ENCODE results near the gene DDN. TPM values are rescaled to one million over a fixed set of nuclear protein-coding genes. Genes with fewer than 3 reads are reported as not detected.

The DDN gene
- total and polyA plus RNA-seq, 9 of the 15 experiments (the other 6 are each of a cell fraction or from before 2014, with no cell fraction given), result 0.03 to 3.6 (median 1.6) TPM

- no peak overlapping the region for H3K4me3 ChIP-seq
- peaks cover 10 to 45% of the 10 kb centered on the region in 2 experiments; a peak in 4 of 5 replicates for H3K4me1 ChIP-seq (replicated peaks in 1 of 2; ENCODE audit: control insufficient read depth in 2 of 2, insufficient read depth in 2 of 2, low read length in 2 of 2)
- H4K20me1 ChIP-seq (replicated peaks; ENCODE audit: control insufficient read depth, insufficient read depth, low read length), result no peaks in the 10 kb centered on the region; the same call in 1 of the 2 replicates
- TF ChIP-seq CTCF (IDR thresholded peaks at IDR 0.05 in 2 of 3, conservative IDR thresholded peaks at IDR 0.05 in 1 of 3; ENCODE audit: insufficient read depth in 2 of 3, low read depth in 1 of 3, low read length in 3 of 3) (peak; percentile 6 to 29 (median 24); a peak in 2 of 6 replicates), MEIS2 (IDR thresholded peaks at IDR 0.05; ENCODE audit: partially characterized antibody) (no peak)
- H3K27me3 ChIP-seq (ENCODE audit: control insufficient read depth in 2 of 2, insufficient read depth in 2 of 2, low read length in 2 of 2), result peaks cover 0 to 5% of the 10 kb centered on the region in 2 experiments; a peak in 1 of 5 replicates
- H2AFZ ChIP-seq (ENCODE audit: low read depth, low read length), result peak overlapping the region; percentile 93; the same call in 1 of the 2 replicates
- H3K4me2 ChIP-seq (ENCODE audit: insufficient read depth, low read length), result 0 out of 2 replicates have a peak overlapping the region, but pooled peaks have one; percentile 83
- in situ Hi-C loops (cut with MboI) (no loop called here), intact Hi-C loops (cut with micrococcal nuclease) (loop anchor here (10.0 kb wide), 1 partner anchor 372 kb away; the partner anchor contains the start of gene DNAJC22)
- FAIRE-seq (no peak), DNase-seq (ENCODE audit: extremely low read depth in 1 of 4, low spot score in 3 of 4) (no peak), ATAC-seq (no peak)
- H3K9me3 ChIP-seq (replicated peaks; ENCODE audit: control insufficient read depth, insufficient read depth, low read depth, low read length), result no peaks in the 10 kb centered on the region
- H3K9me1 ChIP-seq (ENCODE audit: control insufficient read depth, insufficient read depth, low read length), result no peaks in the 10 kb centered on the region
- no peak overlapping the region; the same call in 2 of the 3 replicates for H3K27ac ChIP-seq (ENCODE audit: extremely low read depth, low read depth, low read length)
- ChIA-PET POLR2A (interaction anchor here (0.6 to 0.7 kb wide), 3 partner anchors 10 to 68 kb away, joined by 3 read pairs; a partner anchor contains a TSS), CTCF (ENCODE audit: low intra/inter-chr PET ratio) (interaction anchor here (0.5 kb wide), 1 partner anchor 39 kb away, joined by 4 read pairs; no protein-coding TSS in a partner anchor)
- H3K79me2 ChIP-seq (ENCODE audit: control insufficient read depth, insufficient read depth, low read length), result no peaks in the 10 kb centered on the region
- WGBS (ENCODE audit: insufficient coverage, low coverage, missing lambda C conversion rate), result 48% methylated on average over 22 of the region's 23 CpGs
- no peaks in the 10 kb centered on the region for H3K36me3 ChIP-seq (ENCODE audit: control insufficient read depth, insufficient read depth, low read length)
- H3K9ac ChIP-seq (ENCODE audit: insufficient read depth in 1 of 2, low read depth in 2 of 2, low read length in 2 of 2), result no peak overlapping the region
- no TSS peak for BruUV-seq (replicated peaks)
Observed at GRCh38 chr12:48972213-48972951, 26.8 kb downstream of the DDN start.

All from K562 (cell line).